GM20000 (cell line): Measurements from ENCODE around the gene CBX6.

Experiments used
- DNase-seq: peaks from one replicate; pipeline ENCODE4 v3.0.0; 2012; ENCODE audit warnings: low spot score
- TF ChIP-seq, protein P1 (sequence below): IDR thresholded peaks from 2 replicates; pipeline ENCODE4 v1.5.1; 2012; ENCODE audit warnings: mild to moderate bottlenecking, control low read depth; ENCODE audit errors: extremely low read depth, missing control alignments

The CBX6 gene

GRCh38 chr22:38829485-38829884 lies 42.5 kb downstream of the CBX6 start:
- TF ChIP-seq, protein P1, sequence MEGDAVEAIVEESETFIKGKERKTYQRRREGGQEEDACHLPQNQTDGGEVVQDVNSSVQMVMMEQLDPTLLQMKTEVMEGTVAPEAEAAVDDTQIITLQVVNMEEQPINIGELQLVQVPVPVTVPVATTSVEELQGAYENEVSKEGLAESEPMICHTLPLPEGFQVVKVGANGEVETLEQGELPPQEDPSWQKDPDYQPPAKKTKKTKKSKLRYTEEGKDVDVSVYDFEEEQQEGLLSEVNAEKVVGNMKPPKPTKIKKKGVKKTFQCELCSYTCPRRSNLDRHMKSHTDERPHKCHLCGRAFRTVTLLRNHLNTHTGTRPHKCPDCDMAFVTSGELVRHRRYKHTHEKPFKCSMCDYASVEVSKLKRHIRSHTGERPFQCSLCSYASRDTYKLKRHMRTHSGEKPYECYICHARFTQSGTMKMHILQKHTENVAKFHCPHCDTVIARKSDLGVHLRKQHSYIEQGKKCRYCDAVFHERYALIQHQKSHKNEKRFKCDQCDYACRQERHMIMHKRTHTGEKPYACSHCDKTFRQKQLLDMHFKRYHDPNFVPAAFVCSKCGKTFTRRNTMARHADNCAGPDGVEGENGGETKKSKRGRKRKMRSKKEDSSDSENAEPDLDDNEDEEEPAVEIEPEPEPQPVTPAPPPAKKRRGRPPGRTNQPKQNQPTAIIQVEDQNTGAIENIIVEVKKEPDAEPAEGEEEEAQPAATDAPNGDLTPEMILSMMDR: no peak
- DNase-seq: no peak

DNA sequence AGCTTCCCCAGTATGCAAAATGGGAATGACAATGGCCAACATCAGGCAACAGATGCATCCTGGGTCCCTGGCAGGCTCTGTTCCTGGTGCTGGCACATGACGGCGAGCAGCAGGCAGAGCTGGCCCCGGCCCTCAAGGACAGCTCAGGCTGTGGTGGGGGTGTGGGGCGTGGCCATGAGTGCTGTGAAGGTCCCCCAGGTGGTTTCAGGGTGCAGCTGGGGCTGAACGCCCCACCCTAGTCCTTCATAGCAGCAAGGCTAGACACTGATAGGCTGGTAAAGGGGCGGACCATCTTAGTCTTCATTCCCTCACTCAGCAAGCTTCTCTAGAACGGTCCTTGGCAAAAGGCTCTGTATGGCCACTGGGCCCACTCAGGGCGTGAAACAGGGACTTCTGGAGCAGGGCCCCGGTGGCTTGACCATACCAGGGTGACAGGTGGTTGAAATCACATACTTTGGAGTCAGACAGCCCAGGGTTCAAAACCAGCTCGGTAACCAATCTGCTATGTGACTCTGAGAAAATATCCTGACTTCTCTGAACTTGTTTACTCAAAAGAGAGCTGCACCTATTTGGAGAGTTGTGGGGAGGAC lies 43.3 kb downstream of the CBX6 start:
- TF ChIP-seq, protein P1: no peak
- no peak for DNase-seq

DNA sequence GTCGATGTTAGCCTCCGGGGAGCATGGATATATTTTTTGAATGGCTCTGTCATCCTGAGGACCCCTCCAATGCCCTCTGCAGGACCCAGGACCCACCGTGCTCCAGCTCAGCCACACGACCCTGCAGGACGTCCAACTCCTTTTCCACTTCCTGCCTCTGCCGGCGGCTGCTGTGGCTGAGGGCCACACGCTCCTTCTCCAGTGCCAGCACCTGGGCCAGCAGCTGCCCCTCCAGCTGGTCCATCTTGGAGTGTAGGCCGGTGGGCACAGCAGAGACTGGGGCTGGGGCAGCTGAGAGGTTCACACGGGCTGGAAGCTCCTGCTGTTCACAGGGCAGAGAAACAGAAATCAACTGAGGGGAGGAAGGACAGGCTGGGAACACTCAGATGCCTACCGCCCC lies 43.8 kb downstream of the CBX6 start:
- no peak for DNase-seq

GRCh38 chr22:38827510-38827909 lies 44.5 kb downstream of the CBX6 start:
- TF ChIP-seq, protein P1: no peak
- no peak for DNase-seq

More for the DNA sequence above, 43.8 kb downstream of the CBX6 start:
- TF ChIP-seq, protein P1: no peak

DNA sequence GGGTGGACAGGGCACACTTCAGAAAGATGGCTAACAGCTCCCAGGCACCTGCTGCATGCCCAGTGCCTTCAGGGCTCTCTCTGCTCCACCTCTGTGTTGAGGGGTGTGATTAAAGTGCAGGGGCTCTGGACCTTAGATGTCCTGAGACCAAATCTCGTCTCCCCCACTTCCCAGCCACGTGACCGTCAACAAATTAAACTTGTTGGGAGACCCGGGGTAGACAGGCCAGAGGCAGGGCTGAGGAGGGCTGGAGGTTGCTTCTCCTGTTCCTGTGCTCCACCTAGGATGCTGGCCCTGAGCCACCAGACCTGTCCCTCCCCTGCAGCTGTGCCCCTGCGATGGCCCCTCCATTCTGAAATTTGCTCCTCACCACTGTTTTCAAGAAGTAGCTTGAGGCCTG lies 45.2 kb downstream of the CBX6 start:
- DNase-seq: no peak
- TF ChIP-seq, protein P1: no peak

DNA sequence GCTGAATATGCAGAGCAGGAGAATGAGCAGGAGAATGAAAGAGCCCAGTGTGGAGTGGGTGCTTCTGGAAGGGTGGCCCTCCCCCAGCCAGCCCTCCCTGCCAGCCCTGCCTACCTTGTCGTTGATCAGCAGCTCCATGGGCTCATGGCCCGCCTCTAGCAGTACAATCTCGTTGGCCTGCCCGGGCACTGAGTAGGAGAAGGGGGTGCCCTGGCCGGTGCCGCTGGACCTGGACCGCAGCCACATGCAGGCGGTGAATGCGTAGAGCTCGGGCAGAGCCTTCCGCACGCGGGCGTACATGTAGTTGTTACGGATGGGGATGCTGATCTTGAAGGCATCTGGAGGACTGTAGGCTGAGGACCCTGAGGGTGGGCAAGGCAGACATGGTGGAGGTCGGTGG lies 45.6 kb downstream of the CBX6 start:
- DNase-seq: no peak
- TF ChIP-seq, protein P1: no peak

DNA sequence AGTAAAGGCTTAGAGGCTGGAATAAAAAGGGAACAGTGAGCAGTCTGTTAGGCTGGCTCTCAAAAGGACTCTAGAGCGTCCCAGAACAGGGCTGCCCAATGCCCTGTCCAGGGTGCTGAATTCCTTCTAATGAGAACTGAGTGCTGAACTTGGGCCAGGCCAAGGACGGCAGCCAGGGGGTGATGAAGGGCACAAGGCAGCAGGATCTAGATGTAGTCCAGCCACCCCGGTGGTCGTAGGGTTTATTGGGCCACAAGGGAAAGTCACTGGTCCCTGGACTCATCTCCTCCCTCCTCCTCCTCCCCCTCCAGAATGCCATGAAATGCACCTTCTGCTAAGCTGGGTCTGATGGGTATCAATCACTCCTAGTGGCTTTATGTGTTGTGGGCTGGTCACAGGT lies 47.4 kb downstream of the CBX6 start:
- TF ChIP-seq, protein P1: no peak
- DNase-seq: peak; percentile 77
